Pulmonary artery endothelial cell (primary cell): ENCODE results near the gene SLC6A20. TPM values are rescaled to one million over a fixed set of nuclear protein-coding genes. Genes with fewer than 3 reads are reported as not detected.

Source experiments
- DNase-seq: peaks from one replicate; pipeline ENCODE4 v3.0.0-alpha.2; 2011; ENCODE audit warnings: low read depth, low spot score
- total RNA-seq: library from RNA; depleted of rRNA; stranded (reverse); fragments of >200 nt; gene quantifications from 2 replicates; pipeline ENCODE4 v1.2.3, GENCODE V29; 2014

Gene SLC6A20
- total RNA-seq, 1 donor from 2014 or later: not detected

GRCh38 chr3:45778761-45779201 lies 17.6 kb downstream of the SLC6A20 start:
- no peak for DNase-seq

DNA sequence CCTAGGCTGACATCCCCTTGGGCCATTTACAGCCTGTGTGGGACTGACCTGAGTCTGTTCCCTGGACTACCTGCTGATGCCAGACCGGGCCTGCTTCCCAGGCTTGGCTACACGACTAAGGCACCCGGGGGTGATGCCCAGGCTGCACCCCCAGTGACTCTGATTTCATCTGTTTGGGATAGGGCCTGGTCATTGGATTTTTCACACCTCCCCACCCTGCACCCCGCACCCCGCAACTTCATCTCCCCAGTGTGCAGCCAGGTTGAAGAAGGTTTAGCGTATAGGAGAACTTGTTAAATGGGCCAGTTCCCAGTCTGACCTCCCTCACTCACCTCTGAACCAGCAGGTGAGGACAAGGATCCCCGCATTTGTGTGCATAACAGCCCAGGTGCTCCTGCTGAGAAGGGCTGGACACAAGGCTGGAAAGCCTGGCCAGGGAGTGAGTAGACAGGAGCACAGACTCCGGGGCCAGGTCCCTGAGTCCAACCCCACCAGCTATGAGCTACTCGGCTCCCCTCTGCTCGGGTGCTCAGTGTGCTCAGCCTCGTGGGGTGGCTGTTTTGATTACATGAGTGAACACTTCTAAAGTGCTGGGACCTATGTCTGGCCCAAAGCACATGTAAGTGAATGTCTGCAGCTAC lies 18.5 kb downstream of the SLC6A20 start:
- no peak for DNase-seq

DNA sequence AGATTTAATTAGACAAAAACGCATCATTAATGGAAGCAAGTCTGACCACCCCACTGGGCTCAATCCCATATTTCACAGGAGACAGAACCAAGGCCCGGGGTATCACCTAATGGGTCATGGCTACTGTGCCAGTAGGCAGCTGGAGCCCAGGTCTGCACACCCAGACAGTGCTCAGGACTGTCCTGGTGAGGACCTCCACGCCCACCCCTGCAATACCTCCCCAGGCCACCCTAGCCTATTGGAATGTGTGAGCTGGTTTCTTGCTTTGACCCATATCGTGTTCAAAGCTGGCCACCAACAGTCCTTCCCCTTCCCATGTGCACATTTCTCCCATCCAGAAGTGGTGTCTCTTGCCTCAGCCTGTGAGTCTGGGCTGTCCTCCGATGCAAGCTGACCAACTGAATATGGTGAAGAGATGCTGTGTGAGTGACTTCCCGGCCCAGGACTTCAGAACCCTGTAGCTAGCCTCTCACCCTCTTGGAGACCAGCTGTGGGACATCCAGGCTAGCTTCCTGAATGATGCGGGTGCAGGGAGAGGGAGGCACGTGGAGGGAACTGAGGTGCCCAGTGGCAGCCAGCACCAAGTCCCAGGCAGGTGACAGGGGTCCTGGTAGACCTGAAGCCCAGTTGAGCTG lies 19.1 kb downstream of the SLC6A20 start:
- no peak for DNase-seq

- no peak for DNase-seq
Observed at GRCh38 chr3:45776611-45777010, 19.7 kb downstream of the SLC6A20 start.

DNA sequence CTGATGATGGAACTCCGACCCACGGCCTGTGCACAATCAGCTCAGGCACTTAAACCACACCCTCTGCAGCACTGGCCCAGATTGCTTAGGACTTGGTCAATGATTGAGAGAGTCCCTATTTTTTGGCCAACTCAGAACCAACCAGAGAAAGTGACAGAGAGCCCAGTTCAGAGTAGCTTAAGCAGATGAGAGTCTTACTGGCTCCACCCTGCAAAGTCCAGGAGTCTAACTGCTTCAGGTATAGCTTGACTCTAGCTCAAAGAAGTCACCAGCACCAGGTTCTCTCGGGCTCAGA lies 20.1 kb downstream of the SLC6A20 start:
- no peak for DNase-seq

DNA sequence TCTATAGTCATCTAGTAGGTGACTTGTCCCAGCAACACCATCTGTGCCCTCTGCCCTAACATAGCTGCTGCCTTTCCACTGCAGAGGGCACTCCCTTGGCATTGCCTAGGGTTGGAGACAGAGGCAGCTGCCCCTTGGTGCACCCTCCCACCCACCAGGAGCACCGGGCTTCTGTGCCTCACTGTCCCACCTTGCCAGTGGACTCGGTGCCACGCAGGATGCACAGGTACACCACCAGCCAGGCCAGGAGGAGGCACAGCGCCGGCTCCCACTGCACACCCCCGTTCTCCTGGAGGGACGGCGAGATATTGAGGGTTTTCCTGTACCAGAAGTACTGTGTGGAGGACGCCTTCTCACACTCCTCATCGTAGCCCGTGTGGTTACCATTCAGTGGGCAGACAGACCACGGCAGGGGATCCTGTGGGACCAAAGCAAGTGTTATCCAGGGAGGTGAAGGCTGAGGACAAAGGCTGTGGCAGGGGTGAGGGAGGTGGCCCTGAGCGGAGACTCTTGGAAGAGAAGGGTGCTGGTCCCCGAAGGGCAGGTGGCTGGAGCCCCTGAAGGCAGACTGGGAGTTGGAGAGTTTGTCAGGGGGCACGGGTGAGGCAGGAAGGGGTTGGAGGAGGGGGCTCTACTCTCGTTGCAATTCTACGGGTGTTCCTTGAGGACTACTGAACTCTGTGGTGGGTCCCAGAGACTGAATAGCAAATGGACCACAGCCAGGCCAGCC lies 20.6 kb downstream of the SLC6A20 start:
- DNase-seq: no peak

DNA sequence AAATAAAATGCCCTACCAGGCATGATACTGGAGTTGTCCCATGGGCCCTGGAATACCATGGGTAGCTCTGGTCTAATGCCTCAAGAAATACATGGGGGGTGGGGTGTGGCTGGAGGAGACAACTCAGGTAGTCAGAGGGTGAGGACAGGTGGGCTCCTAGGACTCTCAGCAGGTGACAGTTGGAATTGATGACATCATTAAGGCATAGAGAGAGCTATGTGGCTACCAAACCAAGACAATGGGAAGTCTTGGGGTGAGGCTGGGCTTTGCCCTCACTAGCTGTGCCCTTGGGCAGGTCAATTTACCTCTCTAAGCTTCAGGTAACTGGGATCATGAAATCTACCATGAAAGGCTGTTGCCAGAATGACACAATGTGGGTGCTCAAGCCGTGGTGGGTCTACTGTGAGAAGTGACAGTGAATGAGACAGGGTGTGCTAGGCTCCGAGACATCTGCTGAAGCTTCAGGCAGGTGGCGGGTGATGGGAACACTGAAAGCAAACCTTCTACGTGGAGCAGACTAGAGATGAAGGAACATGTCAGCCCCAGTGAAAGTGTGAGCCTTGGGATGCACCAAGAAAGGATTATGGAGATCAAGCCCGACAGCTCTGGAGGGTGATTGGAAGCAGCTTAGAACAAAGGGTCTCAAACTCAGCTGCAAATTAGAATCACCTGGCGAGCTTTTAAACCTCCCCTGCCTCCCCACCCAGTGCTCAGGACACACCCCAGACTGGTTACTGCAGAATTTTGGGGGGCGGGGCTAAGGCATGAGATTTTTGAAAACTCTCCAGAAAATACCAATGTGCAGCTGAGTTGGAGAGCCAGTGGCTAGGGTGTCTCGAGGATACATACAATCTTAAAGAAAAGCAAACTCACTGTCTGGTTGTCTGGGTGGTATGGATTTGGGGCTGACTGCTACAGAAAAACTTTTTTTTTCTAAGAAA lies 21.5 kb downstream of the SLC6A20 start:
- DNase-seq: no peak

- DNase-seq: peak; percentile 11
Observed at GRCh38 chr3:45773714-45774449, 22.5 kb downstream of the SLC6A20 start.

GRCh38 chr3:45773072-45773471 lies 23.3 kb downstream of the SLC6A20 start:
- no peak for DNase-seq

DNA sequence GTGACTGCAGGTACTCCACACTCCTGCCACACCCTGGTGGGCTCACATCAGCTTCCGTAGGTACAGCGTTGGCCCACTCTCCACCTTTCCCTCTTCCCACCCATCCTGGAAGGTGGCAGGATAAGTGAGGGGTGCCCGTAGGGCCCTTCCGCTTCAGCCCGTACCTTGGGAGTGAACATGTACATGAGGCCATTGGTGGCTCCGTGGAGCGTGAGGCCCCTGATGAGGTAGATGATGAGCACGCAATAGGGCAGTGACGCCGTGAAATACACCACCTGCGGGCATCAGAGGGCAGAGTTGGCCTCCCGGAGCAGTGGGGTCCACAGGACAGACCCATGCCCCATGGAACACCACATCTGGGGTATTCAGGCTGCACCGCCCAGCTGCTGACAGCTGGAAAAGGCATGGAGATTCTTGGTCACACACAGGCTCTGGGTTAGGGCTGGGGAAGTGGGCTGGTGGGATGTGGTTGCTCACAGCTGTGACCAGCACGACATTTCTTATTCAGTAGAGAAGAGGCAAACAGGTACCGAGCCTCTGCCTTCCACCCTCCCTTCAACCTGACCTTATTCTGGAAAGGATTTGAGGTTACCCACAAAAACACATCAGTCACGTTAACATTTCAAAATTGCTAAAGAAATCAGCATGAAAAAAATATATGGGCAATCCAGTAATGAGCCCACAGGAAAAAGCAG lies 23.8 kb downstream of the SLC6A20 start:
- DNase-seq: no peak

DNA sequence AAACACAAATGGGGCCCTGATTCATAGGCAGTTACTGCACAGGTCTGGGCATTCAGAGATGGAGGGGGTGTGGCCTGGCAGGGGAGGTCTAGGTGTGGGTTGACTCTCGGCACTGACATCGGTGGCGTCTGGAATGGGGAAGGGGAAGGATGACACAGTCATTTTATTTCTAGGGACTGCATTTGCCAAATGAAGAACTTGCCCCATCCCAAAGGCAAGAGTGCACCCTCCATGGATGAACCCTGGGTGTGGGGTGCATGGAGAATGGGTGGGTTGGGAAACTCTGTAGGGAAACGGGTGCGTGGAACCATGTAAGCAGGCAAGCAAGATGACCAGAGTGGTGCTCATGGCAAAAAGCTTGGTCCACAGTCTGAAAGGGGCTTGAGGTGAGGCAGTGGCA lies 24.5 kb downstream of the SLC6A20 start:
- no peak for DNase-seq

DNA sequence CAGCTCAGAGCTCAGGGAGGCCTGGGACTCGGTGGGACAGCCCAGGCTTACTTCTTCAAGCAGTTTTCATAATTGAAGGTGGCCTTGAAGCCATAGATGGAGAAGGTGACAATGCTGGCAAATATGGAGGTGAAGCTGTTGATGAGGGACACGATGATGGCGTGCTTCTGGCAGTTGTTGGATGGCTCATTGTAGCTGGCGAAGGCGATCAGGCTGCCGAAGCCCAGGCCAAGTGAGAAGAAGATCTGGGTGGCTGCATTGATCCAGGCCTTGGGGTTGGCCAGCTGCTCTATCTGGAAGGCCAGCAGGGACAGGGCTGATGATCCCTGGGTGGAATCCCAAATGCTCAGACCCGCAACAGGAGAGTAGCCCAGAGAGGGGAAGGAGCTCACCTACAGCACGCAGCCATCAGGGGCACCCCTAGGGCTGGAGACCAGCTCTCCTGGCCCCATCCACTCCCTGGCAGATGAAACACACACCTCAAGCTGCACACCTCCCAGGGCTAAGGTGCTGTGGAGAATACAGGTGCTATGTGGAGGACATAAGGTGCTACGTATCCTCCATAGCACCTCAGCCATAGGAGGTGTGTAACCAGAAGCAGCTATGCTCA lies 25.1 kb downstream of the SLC6A20 start:
- DNase-seq: no peak

GRCh38 chr3:45765958-45766357 lies 30.4 kb downstream of the SLC6A20 start:
- no peak for DNase-seq

DNA sequence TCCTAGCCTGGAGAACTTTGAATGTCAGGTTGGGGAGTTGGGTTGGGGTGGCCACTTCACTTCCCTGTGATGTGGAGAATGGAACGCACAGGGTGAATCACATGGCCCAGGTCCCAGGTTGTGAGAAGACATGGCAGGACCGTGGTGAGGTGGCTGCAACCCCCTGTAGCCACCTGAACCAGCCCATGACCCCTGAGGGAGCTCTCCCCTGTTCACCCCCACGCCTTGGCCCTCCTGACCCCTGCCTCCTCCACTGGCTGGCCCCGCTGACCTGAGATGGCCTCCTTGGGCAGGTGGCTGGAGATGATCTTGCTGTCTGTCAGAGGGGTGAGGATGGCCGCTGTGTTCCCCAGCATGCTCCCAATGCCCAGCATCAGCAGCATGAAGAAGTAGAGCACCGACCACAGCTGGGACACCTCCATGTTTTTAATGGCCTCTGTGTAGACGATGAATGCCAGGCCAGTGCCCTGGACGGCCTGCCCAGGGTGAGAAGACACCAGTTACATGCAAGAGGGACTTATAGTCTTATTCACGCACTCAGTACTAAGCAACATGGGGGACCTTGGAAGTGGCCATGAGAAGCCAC lies 31.0 kb downstream of the SLC6A20 start:
- DNase-seq: no peak

GRCh38 chr3:45763303-45763675 lies 33.0 kb downstream of the SLC6A20 start:
- DNase-seq: no peak

DNA sequence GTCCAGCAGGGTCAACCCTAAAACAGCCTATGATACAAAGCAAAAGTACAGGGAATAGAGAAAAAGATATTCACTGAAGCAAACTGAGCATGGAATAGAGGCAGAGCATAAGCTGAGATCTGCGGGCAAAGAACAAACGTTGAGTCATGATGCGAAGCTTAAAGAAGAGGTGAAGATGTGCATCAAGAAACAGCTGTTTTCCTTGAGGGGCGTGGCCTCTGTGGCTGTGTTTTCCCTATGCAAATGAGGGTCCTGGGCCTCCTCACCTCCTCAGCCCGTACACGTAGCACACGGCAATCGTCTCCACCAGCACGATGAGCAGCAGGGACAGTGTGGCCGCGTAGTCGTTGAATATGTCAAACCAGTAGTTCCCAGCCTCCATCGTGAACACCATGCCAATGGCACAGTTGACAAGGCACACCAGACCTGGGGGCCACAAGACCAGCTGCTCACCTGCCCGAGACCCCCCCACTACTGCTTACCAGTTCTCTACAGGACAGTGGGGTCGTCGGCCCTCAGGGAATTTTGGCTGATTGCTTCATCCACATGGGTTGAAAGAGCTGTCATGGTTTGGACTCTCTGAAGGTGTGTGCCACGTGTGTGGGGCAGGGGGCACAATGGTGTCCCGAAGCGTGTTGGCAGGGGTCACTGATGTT lies 33.6 kb downstream of the SLC6A20 start:
- DNase-seq: no peak

DNA sequence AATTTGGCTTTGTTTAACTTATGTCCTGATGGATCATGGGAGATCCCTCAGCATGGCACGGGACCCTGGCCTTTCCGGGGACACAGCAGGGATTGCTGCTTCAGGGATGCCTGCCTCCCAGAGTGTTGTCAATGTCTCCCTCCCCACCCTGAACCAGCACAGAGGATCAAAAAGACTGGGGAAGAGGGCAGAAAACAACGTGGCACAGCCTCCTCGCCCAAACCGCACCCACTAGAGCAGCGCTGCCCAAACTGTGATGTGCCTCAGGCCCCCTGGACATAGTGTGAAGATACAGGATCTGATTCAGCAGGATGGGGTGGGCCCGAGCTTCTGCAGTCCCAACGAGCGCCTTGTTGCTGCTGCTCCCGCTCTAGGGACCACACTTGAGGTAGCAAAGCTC lies 34.5 kb downstream of the SLC6A20 start:
- no peak for DNase-seq

- peak; percentile 32 for DNase-seq
Observed at GRCh38 chr3:45760878-45761711, 35.2 kb downstream of the SLC6A20 start.
